Parathyroid adenoma (tissue), 2 donors: ENCODE results near the gene ADGRE1.
"Not testable (repeated sequence)": the region's sequence is repeated elsewhere in the genome, so short reads cannot be mapped to it uniquely, and the experiment has no call there.

ENCODE experiments used
- H2AFZ ChIP-seq: fragments of 300-600 bp; sonication (generic); one replicate; pipeline ENCODE4 v1.7.0; 2017; ENCODE audit warnings: antibody characterized with exemption, mild to moderate bottlenecking
- H3K27ac ChIP-seq: fragments of 300-600 bp; sonication (generic); one replicate; pipeline ENCODE4 v1.7.0; 2017
- H3K27me3 ChIP-seq: fragments of 300-600 bp; sonication (generic); one replicate; pipeline ENCODE4 v1.7.0; 2017; ENCODE audit warnings: low read length; ENCODE audit not compliant: control insufficient read depth, insufficient read depth
- H3K36me3 ChIP-seq: fragments of 300-600 bp; sonication (generic); one replicate; pipeline ENCODE4 v1.7.0; 2017; ENCODE audit warnings: low read length; ENCODE audit not compliant: control insufficient read depth, insufficient read depth
- H3K4me1 ChIP-seq: fragments of 300-600 bp; sonication (generic); one replicate; pipeline ENCODE4 v1.7.0; 2017; ENCODE audit warnings: control low read depth
- H3K4me2 ChIP-seq: fragments of 300-600 bp; sonication (generic); one replicate; pipeline ENCODE4 v1.7.0; 2017; ENCODE audit warnings: low read length
- H3K4me3 ChIP-seq: fragments of 300-600 bp; sonication (generic); one replicate; pipeline ENCODE4 v1.7.0; 2017; ENCODE audit warnings: low read depth, low read length
- H3K79me2 ChIP-seq: fragments of 300-600 bp; sonication (generic); one replicate; pipeline ENCODE4 v1.7.0; 2017; ENCODE audit warnings: control low read depth
- H3K9ac ChIP-seq: fragments of 300-600 bp; sonication (generic); one replicate; pipeline ENCODE4 v1.7.0; 2017; ENCODE audit warnings: mild to moderate bottlenecking
- H3K9me3 ChIP-seq: fragments of 300-600 bp; sonication (generic); one replicate; pipeline ENCODE4 v1.7.0; 2017; ENCODE audit warnings: low read length; ENCODE audit not compliant: control insufficient read depth
- CTCF ChIP-seq: fragments of 300-600 bp; sonication (generic); IDR thresholded peaks from one replicate; pipeline ENCODE4 v1.7.0; 2017; ENCODE audit warnings: antibody characterized with exemption, mild to moderate bottlenecking
- donor health status: primary hyperparathyroidism.

The ADGRE1 gene

DNA sequence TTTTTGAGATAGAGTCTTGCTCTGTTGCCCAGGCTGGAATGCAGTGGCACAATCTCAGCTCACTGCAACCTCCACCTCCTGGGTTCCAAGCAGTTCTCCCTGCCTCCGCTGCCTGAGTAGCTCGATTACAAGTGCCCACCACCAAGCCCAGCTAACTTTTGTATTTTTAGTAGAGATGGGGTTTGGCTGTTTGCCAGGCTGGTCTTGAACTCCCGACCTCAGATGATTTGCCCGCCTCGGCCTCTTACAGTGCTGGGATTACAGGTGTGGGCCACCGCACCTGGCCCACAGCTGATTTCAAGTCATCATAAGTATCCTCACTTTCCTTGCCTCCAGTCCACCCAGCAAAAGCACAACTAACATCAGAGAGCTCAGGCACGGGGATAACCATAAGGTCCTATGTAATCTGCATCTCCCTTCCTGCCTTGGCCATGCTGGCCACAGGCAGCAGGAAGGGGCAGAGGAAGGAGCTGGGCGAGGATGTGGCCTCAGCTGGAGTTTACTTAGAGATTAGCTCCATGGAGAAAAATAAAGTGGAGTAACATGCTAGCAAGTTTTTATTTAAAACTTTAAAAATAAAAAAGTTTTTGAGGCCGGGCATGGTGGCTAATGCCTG is 22.9 kb upstream of the ADGRE1 start:
- no peak overlapping the region for H2AFZ ChIP-seq
- no peaks in the 10 kb centered on the region for H3K27me3 ChIP-seq
- no peak for TF ChIP-seq CTCF

GRCh38 chr19:6865849-6866248 is 21.5 kb upstream of the ADGRE1 start:
- Histone ChIP-seq H2AFZ (peak overlapping the region; percentile 30), H3K27me3 (no peaks in the 10 kb centered on the region), H3K4me2 (no peak overlapping the region), H3K4me3 (no peak overlapping the region), H3K4me1 (peaks cover 22% of the 10 kb centered on the region), H3K27ac (no peak overlapping the region), H3K36me3 (no peaks in the 10 kb centered on the region), H3K79me2 (no peaks in the 10 kb centered on the region), H3K9me3 (no peaks in the 10 kb centered on the region), H3K9ac (no peak overlapping the region)
- no peak for TF ChIP-seq CTCF

More for the DNA sequence above, 22.9 kb upstream of the ADGRE1 start:
- H3K4me1 ChIP-seq, result peaks cover 22% of the 10 kb centered on the region
- no peaks in the 10 kb centered on the region for H3K79me2 ChIP-seq
- no peak overlapping the region for H3K4me3 ChIP-seq
- no peak overlapping the region for H3K27ac ChIP-seq
- H3K9ac ChIP-seq, result no peak overlapping the region
- H3K9me3 ChIP-seq, result no peaks in the 10 kb centered on the region
- no peak overlapping the region for H3K4me2 ChIP-seq
- no peaks in the 10 kb centered on the region for H3K36me3 ChIP-seq

GRCh38 chr19:6866741-6867151 is 20.6 kb upstream of the ADGRE1 start:
- no peak overlapping the region for H3K4me3 ChIP-seq
- peaks cover 22% of the 10 kb centered on the region for H3K4me1 ChIP-seq
- H3K36me3 ChIP-seq, result no peaks in the 10 kb centered on the region
- TF ChIP-seq CTCF, result no peak
- H2AFZ ChIP-seq, result peak overlapping the region; percentile 68
- H3K9ac ChIP-seq, result no peak overlapping the region
- no peaks in the 10 kb centered on the region for H3K79me2 ChIP-seq
- H3K9me3 ChIP-seq, result no peaks in the 10 kb centered on the region
- H3K27me3 ChIP-seq, result no peaks in the 10 kb centered on the region
- H3K27ac ChIP-seq, result peak overlapping the region; percentile 83
- no peak overlapping the region for H3K4me2 ChIP-seq

DNA sequence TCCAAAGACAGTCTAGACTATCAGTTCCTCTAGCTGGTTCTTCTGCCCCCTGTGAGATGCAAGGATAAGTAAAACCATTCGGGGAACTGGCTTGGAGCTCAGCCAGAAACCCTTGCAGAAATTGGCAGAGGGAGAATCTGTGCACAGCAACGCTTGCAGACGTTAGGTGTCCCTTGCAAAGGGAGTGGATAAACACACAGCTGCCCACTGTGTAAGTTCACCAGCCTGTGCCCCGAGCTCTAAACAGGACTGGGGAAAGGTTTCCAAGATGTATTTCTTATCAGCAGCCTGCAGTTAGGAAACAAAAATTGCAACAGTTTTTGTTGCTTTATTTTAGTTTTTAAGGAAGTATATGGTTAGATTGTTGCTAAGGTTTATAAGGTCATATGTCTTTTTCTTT is 19.0 kb upstream of the ADGRE1 start:
- Histone ChIP-seq H3K9me3 (no peaks in the 10 kb centered on the region), H3K79me2 (no peaks in the 10 kb centered on the region), H3K4me2 (no peak overlapping the region), H3K4me1 (peaks cover 18% of the 10 kb centered on the region), H2AFZ (no peak overlapping the region), H3K36me3 (no peaks in the 10 kb centered on the region), H3K4me3 (no peak overlapping the region), H3K27me3 (no peaks in the 10 kb centered on the region), H3K27ac (peak overlapping the region; percentile 83), H3K9ac (no peak overlapping the region)
- no peak for TF ChIP-seq CTCF

- H3K79me2 ChIP-seq, H3K4me3 ChIP-seq, H3K27me3 ChIP-seq, H3K4me2 ChIP-seq, H3K9ac ChIP-seq, H3K36me3 ChIP-seq, H3K9me3 ChIP-seq: not testable (repeated sequence)
- H3K27ac ChIP-seq, result peak overlapping the region; percentile 83
- H3K4me1 ChIP-seq, result peaks cover 18% of the 10 kb centered on the region
- peak overlapping the region; percentile 67 for H2AFZ ChIP-seq
Observed at GRCh38 chr19:6869151-6869882, 18.1 kb upstream of the ADGRE1 start.
